Uterus (tissue), 4 donors: ENCODE data around the gene CDKN2B-AS1. TPM values are rescaled to one million over a fixed set of nuclear protein-coding genes. Genes with fewer than 3 reads are reported as not detected.

Source experiments
- DNase-seq, 2 donors: peaks; one replicate each; pipeline ENCODE4 v3.0.0-alpha.2; 2019 to 2020
- H3K27ac ChIP-seq, 2 donors: fragments of 200-600 bp; sonication (generic); 1 replicate in 1 of 2; 2 replicates in 1 of 2; pipeline ENCODE4 v1.5.1; 2016 to 2018
- H3K27me3 ChIP-seq, 2 donors: fragments of 200-600 bp; sonication (generic); one replicate each; pipeline ENCODE4 v1.5.1; 2018 to 2019; ENCODE audit warnings: control low read depth in 1 of 2
- H3K36me3 ChIP-seq, 2 donors: fragments of 200-600 bp; sonication (generic); one replicate each; pipeline ENCODE4 v1.5.1; 2019; ENCODE audit warnings: control low read depth in 1 of 2
- H3K4me1 ChIP-seq, 2 donors: fragments of 200-600 bp; sonication (generic); one replicate each; pipeline ENCODE4 v1.5.1; 2018 to 2019; ENCODE audit warnings: control low read depth in 1 of 2
- H3K4me3 ChIP-seq, 2 donors: fragments of 200-600 bp; sonication (generic); 1 replicate in 1 of 2; 2 replicates in 1 of 2; pipeline ENCODE4 v1.5.1; 2018 to 2019; ENCODE audit warnings: mild to moderate bottlenecking in 1 of 2
- H3K9me3 ChIP-seq, 2 donors: fragments of 200-600 bp; sonication (generic); one replicate each; pipeline ENCODE4 v1.5.1; 2019; ENCODE audit warnings: control low read depth in 1 of 2
- POLR2A ChIP-seq, 2 donors: fragments of 450-650 bp; IDR thresholded peaks; one replicate each; pipeline ENCODE4 v1.6.1; 2016; ENCODE audit warnings: antibody characterized with exemption in 2 of 2, mild to moderate bottlenecking in 1 of 2, moderate library complexity in 1 of 2
- intact Hi-C: fragments of 100-400 bp; cut with DNase I; formaldehyde crosslinking; loops from one replicate; pipeline ENCODE4 v1.15.1; 2023; ENCODE audit warnings: low total_unique reads
- total RNA-seq, 4 donors: library from RNA; depleted of rRNA in 3 of 4; stranded (reverse); fragments of >200 nt in 3 of 4; gene quantifications; one replicate each; pipeline versions ENCODE4 v1.1.0 to v1.2.4, GENCODE V29; 2014 to 2023
- TF ChIP-seq, protein P1 (sequence below), 4 experiments: fragments of 200-600 bp in 2 of 4; fragments of 450-650 bp in 2 of 4; sonication (generic) in 2 of 4; IDR thresholded peaks; one replicate each; pipeline ENCODE4 v1.5.1; 2016 to 2019; ENCODE audit warnings: antibody characterized with exemption in 4 of 4, mild to moderate bottlenecking in 2 of 4, moderate library complexity in 1 of 4
- donor health status: DM: yes; HTN: yes; CAD: no.

The CDKN2B-AS1 gene
- total RNA-seq, 4 donors from 2014 or later: 0.29 to 1.8 (median 0.35) TPM; not detected in 1

DNA sequence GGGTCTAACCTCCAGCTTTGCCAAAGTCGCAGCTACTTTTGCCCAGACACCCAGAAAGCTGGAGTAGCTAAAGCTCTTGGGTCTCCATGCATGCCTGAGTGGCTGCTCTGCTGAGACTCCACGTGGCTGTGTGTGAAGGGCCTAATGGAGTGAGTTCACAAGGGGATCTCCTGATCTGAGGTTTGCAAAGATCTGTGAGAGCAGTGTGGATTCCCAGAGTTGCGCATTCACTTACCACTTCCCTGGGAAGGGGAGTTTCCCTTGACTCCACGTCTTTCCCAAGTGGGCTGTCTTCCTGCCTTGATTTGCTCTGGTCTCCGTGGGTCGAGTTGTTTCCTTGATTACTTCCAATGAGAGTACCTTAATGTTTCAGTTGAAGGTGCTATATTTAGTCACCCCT is 32.1 kb downstream of the CDKN2B-AS1 start:
- Histone ChIP-seq H3K27ac (no peak overlapping the region), H3K36me3 (no peaks in the 10 kb centered on the region), H3K4me1 (no peaks in the 10 kb centered on the region), H3K27me3 (no peaks in the 10 kb centered on the region), H3K9me3 (no peaks in the 10 kb centered on the region), H3K4me3 (no peak overlapping the region)
- intact Hi-C loops: no loop called here
- TF ChIP-seq POLR2A (IDR thresholded peaks at IDR 0.05): no peak
- TF ChIP-seq, protein P1, sequence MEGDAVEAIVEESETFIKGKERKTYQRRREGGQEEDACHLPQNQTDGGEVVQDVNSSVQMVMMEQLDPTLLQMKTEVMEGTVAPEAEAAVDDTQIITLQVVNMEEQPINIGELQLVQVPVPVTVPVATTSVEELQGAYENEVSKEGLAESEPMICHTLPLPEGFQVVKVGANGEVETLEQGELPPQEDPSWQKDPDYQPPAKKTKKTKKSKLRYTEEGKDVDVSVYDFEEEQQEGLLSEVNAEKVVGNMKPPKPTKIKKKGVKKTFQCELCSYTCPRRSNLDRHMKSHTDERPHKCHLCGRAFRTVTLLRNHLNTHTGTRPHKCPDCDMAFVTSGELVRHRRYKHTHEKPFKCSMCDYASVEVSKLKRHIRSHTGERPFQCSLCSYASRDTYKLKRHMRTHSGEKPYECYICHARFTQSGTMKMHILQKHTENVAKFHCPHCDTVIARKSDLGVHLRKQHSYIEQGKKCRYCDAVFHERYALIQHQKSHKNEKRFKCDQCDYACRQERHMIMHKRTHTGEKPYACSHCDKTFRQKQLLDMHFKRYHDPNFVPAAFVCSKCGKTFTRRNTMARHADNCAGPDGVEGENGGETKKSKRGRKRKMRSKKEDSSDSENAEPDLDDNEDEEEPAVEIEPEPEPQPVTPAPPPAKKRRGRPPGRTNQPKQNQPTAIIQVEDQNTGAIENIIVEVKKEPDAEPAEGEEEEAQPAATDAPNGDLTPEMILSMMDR (IDR thresholded peaks at IDR 0.05): no peak
- DNase-seq: no peak

DNA sequence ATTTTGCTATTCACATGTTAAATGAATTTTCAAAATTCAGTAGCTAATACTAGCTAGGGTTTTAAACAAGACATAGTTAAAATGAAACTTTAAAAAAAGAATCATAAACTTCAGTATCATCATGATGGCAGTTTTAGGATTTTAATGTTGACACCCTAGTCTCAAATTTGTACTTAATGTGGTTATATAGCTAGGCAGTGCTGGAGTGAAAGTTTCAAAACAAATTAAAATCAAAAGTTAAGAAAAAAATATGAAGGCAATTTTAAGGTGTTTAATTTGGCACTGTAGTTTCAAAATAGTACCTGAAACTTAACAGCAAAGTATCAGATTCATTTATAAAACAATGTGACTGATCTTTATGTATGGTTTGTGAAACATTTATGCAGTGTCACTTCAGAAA is 33.8 kb downstream of the CDKN2B-AS1 start:
- no peak for DNase-seq
- Histone ChIP-seq H3K4me3 (no peak overlapping the region), H3K36me3 (no peaks in the 10 kb centered on the region), H3K27ac (no peak overlapping the region), H3K27me3 (no peaks in the 10 kb centered on the region), H3K4me1 (no peaks in the 10 kb centered on the region), H3K9me3 (no peaks in the 10 kb centered on the region)
- TF ChIP-seq POLR2A (IDR thresholded peaks at IDR 0.05): no peak
- TF ChIP-seq, protein P1 (IDR thresholded peaks at IDR 0.05): no peak
- intact Hi-C loops: no loop called here

DNA sequence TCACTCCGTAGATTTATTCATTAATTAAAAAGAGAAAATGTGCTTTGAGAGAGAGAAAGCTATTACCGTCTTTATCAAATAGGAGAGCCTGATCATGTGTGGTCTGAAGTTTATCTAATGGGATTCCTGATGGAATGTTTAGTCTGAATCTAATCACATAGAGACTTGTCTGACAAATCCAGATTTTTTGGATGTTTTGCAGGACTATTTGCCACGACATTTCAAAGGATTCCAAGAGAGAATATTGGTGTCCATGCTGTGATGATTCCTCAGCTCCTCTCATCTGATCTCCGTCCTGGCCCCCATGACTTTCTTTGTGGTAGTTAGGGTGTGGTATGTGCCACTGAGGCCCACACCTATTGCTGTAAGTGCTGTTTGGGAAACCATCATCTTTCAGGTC is 34.6 kb downstream of the CDKN2B-AS1 start:
- intact Hi-C loops: no loop called here
- DNase-seq: no peak
- TF ChIP-seq, protein P1 (IDR thresholded peaks at IDR 0.05): no peak
- no peak for TF ChIP-seq POLR2A (IDR thresholded peaks at IDR 0.05)
- H3K27me3 ChIP-seq: no peaks in the 10 kb centered on the region
- H3K4me1 ChIP-seq: no peaks in the 10 kb centered on the region
- H3K9me3 ChIP-seq: no peaks in the 10 kb centered on the region
- H3K36me3 ChIP-seq: no peaks in the 10 kb centered on the region
- no peak overlapping the region for H3K4me3 ChIP-seq
- H3K27ac ChIP-seq: no peak overlapping the region

DNA sequence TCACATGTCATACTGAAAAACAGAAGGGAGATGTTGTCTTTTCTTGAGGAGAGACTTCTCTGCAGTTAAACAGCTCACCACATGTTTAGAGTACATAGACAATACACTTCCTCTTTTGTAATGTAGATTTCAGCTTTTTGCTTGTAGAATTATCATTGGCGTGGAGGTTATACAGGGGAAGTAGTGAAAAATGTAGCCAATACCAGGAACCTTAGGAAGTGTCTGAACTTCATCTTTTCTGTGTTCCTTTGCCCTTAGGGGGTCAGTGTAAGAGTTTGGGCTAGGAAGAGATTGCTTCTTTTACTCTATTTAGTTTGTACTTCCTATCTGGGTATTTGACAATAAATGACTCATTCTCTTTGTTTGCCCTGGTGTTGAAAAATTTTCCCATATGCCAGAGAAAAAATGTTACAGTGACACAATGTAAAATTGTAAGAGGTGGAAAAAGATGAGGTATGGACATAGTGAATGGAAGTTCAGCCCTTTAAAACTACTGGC is 35.6 kb downstream of the CDKN2B-AS1 start:
- H3K27me3 ChIP-seq: no peaks in the 10 kb centered on the region
- H3K36me3 ChIP-seq: no peaks in the 10 kb centered on the region
- no peak overlapping the region for H3K27ac ChIP-seq
- no peaks in the 10 kb centered on the region for H3K4me1 ChIP-seq
- no peaks in the 10 kb centered on the region for H3K9me3 ChIP-seq
- DNase-seq: no peak
- TF ChIP-seq, protein P1 (IDR thresholded peaks at IDR 0.05): no peak
- TF ChIP-seq POLR2A (IDR thresholded peaks at IDR 0.05): no peak
- intact Hi-C loops: no loop called here
- no peak overlapping the region for H3K4me3 ChIP-seq

DNA sequence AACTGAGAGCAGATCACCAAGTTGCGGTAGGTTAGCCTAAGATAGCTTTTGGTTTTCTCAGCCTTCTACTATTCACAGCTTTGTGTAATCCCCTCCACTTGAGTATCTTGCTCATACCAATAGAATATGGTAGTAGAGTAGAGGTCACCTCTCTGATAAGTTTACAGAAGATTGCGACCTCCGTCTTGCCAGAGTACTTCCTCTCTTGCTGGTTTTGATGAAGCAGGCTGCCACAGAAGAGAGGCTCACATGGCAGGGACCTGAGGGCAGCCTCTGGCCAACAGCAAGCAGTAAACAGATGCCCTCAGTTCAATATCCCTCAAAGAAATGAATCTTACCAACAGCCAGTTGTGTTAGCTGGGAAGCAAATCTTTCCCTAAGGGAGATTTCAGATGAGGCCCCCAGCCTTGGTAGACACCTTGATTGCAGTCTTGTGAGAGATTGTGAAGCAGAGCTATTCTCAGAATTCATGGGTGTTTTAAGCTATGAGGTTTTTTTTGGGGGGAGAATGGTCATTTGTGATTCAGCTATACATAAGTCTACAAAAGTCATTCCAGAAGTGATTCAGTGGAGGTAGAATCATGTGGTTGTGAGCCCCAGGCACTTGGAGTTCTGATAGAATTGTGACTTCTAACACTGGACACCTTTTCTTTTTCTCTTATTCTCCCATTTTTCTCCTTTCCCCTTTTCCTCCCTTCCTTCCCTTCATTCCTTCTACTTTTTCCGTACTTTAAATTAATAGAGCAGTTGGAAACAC is 37.2 kb downstream of the CDKN2B-AS1 start:
- H3K4me3 ChIP-seq: no peak overlapping the region
- DNase-seq: no peak
- no peaks in the 10 kb centered on the region for H3K4me1 ChIP-seq
- TF ChIP-seq, protein P1 (IDR thresholded peaks at IDR 0.05): no peak
- TF ChIP-seq POLR2A (IDR thresholded peaks at IDR 0.05): no peak
- H3K27me3 ChIP-seq: no peaks in the 10 kb centered on the region
- no peaks in the 10 kb centered on the region for H3K36me3 ChIP-seq
- H3K27ac ChIP-seq: no peak overlapping the region
- H3K9me3 ChIP-seq: no peaks in the 10 kb centered on the region
- intact Hi-C loops: no loop called here
